Ovary (tissue), 9 donors: ENCODE measurements around the gene EHMT1. TPM values are rescaled to one million over a fixed set of nuclear protein-coding genes. Genes with fewer than 3 reads are reported as not detected.

Source experiments
- DNase-seq, 5 donors: peaks; one replicate each; pipeline ENCODE4 v3.0.0-alpha.2; 2019 to 2020
- H3K27ac ChIP-seq, 2 donors: fragments of 200-600 bp; one replicate each; pipeline versions ENCODE4 v1.5.1 to v1.8.0; 2019 to 2022
- H3K27me3 ChIP-seq: fragments of 200-600 bp; one replicate; pipeline ENCODE4 v1.8.0; 2022
- H3K36me3 ChIP-seq: fragments of 200-600 bp; sonication (generic); one replicate; pipeline ENCODE4 v1.5.1; 2019
- H3K4me1 ChIP-seq: one replicate; pipeline ENCODE4 v1.8.1; 2013; ENCODE audit warnings: mild to moderate bottlenecking, moderate library complexity; ENCODE audit not compliant: insufficient read depth
- H3K4me3 ChIP-seq: fragments of 200-600 bp; sonication (generic); one replicate; pipeline ENCODE4 v1.5.1; 2017
- H3K9me3 ChIP-seq, 2 donors: fragments of 200-600 bp in 1 of 2; sonication (generic) in 1 of 2; one replicate each; pipeline versions ENCODE4 v1.5.1 to v1.8.1; 2013 to 2019; ENCODE audit warnings: mild to moderate bottlenecking in 1 of 2, moderate library complexity in 1 of 2
- EP300 ChIP-seq: sonication (generic); formaldehyde crosslinking; IDR thresholded peaks from one replicate; pipeline ENCODE4 v1.6.1; 2017; ENCODE audit warnings: antibody characterized with exemption
- POLR2A ChIP-seq: fragments of 450-650 bp; IDR thresholded peaks from one replicate; pipeline ENCODE4 v1.6.1; 2017; ENCODE audit warnings: antibody characterized with exemption, mild to moderate bottlenecking, moderate library complexity
- WGBS, 3 donors: extraction: QIAGEN DNeasy Blood & Tissue Kit in 1 of 3; methylation state at CpG; one replicate each; pipeline versions ENCODE4 v1.1.5 to v1.1.7; 2013 to 2017; 5-methylcytosine and 5-hydroxymethylcytosine counted together
- intact Hi-C, 4 donors: fragments of 100-400 bp; cut with DNase I; formaldehyde crosslinking; loops; one replicate each; pipeline versions ENCODE4 v1.11.0 to v1.15.1; 2022 to 2023
- polyA plus RNA-seq, 2 donors: library from polyadenylated mRNA; stranded (reverse); fragments of 200-250 nt in 1 of 2; fragments of 350-450 nt in 1 of 2; fragmentation: Illumina TruSeq in 1 of 2; extraction: RNeasy Lipid Tissue Mini Kit (QIAGEN cat#74804) in 1 of 2; gene quantifications; one replicate each; pipeline ENCODE4 v1.2.3, GENCODE V29; 2013 to 2014
- total RNA-seq, 7 donors: library from RNA; depleted of rRNA in 2 of 7; stranded (reverse); fragments of >200 nt in 2 of 7; fragmentation: NEBNext Ultra II Directional in 3 of 7; extraction: Animal tissue kit (Norgen Biotek cat#: 25700) in 3 of 7; gene quantifications; one replicate each; pipeline versions ENCODE4 v1.1.0 to v1.2.4, GENCODE V29; 2016 to 2023
- TF ChIP-seq, protein P1 (sequence below), 3 donors: fragments of 450-650 bp in 2 of 3; fragments of 200-600 bp in 1 of 3; IDR thresholded peaks; one replicate each; pipeline versions ENCODE4 v1.5.1 to v1.8.0; 2016 to 2022; ENCODE audit warnings: antibody characterized with exemption in 3 of 3, mild to moderate bottlenecking in 1 of 3
- donor health status: DM: no; HTN: no; CAD: no; lungs with moderate emphysema.
- donor health status: DM: no; HTN: no; CAD: no.
- donor health status: Bipolar disorder and iron deficiency.
- donor health status: DM: yes; HTN: yes; CAD: no.
- donor health status: DM: no; HTN: no; CAD: no.
- donor health status: DM: yes; HTN: yes; CAD: no.

The EHMT1 gene
- total and polyA plus RNA-seq, 9 donors, result 40.8 to 98.5 (median 77.9) TPM

DNA sequence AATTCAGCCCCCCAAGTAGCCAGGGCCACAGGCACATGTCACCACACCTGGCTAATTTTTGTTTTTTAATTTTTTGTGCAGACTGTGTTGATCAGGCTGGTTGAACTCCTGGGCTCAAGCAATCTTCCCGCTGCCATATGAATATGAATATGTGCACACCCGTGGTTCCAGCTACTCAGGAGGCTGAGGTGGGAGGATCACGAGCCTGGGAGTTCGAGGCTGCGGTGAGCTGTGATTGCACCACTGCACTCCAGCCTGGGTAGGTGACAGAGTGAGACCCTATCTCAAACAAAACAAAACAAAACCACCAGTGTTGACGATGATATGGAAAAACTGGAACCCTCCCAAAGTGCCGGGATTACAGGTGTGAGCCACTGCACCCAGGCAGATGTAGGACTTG lies 32.0 kb downstream of the EHMT1 start:
- intact Hi-C loops, result no loop called here
- no peaks in the 10 kb centered on the region for H3K4me1 ChIP-seq
- no peaks in the 10 kb centered on the region for H3K27me3 ChIP-seq
- WGBS, 3 donors, result 85 to 90% (median 89%) methylated on average over 7 of the region's 7 CpGs
- no peaks in the 10 kb centered on the region for H3K36me3 ChIP-seq
- H3K27ac ChIP-seq, result no peak overlapping the region
- TF ChIP-seq POLR2A, result no peak
- TF ChIP-seq, protein P1, sequence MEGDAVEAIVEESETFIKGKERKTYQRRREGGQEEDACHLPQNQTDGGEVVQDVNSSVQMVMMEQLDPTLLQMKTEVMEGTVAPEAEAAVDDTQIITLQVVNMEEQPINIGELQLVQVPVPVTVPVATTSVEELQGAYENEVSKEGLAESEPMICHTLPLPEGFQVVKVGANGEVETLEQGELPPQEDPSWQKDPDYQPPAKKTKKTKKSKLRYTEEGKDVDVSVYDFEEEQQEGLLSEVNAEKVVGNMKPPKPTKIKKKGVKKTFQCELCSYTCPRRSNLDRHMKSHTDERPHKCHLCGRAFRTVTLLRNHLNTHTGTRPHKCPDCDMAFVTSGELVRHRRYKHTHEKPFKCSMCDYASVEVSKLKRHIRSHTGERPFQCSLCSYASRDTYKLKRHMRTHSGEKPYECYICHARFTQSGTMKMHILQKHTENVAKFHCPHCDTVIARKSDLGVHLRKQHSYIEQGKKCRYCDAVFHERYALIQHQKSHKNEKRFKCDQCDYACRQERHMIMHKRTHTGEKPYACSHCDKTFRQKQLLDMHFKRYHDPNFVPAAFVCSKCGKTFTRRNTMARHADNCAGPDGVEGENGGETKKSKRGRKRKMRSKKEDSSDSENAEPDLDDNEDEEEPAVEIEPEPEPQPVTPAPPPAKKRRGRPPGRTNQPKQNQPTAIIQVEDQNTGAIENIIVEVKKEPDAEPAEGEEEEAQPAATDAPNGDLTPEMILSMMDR (IDR thresholded peaks at IDR 0.05), result no peak
- no peak for TF ChIP-seq EP300
- no peak overlapping the region for H3K4me3 ChIP-seq
- H3K9me3 ChIP-seq, result no peaks in the 10 kb centered on the region
- peak in 1 of 5 donors; percentile 7 for DNase-seq

DNA sequence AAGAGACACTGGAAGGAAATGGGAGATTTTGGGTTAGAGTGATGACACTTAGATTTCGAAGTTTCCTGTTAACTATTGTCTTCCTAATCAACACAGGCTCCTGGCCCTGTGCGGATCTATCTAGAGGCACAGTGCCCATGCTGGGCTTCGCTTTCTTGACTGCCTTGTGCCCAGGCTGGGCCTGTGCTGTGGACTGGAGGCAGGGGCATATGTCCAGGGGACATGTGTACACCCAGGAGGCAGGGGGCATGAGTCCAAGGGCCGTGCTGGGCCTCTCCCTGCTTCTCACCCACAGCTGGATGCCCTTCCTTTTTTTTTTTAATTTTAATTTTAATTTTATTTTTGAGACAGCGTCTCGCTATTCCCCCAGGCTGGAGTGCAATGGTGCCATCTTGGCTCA lies 37.6 kb downstream of the EHMT1 start:
- H3K9me3 ChIP-seq, result no peaks in the 10 kb centered on the region
- H3K4me1 ChIP-seq, result peaks cover 2% of the 10 kb centered on the region
- WGBS, 3 donors, result 96 to 97% (median 96%) methylated on average over 6 of the region's 6 CpGs
- no peak overlapping the region for H3K4me3 ChIP-seq
- no peaks in the 10 kb centered on the region for H3K27me3 ChIP-seq
- H3K27ac ChIP-seq, result no peak overlapping the region
- TF ChIP-seq, protein P1 (IDR thresholded peaks at IDR 0.05), result no peak
- no peak for TF ChIP-seq POLR2A
- TF ChIP-seq EP300, result no peak
- DNase-seq, result peak in 1 of 5 donors; percentile 20
- intact Hi-C loops, result no loop called here
- no peaks in the 10 kb centered on the region for H3K36me3 ChIP-seq

DNA sequence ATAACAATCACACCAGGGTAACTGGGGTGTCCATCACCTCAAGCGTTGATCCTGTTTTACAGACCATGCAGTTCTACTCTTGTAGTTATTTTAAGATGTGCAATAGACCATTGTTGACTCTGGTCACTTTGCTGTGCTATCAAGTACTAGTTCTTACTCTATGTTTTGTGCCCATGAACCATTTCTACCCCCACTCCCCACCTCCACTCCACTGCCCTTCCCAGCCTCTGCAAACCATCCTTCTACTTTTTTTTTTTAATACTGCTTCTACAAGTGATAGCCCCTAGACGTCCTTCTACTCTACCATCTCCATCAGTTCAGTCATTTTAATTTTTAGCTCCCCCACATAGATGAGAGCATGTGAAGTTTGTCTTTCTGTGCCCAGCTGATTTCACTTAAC lies 38.8 kb downstream of the EHMT1 start:
- no peak for TF ChIP-seq EP300
- TF ChIP-seq, protein P1 (IDR thresholded peaks at IDR 0.05), result no peak
- TF ChIP-seq POLR2A, result no peak
- Histone ChIP-seq H3K9me3 (no peaks in the 10 kb centered on the region), H3K4me1 (peaks cover 2% of the 10 kb centered on the region), H3K36me3 (no peaks in the 10 kb centered on the region), H3K4me3 (no peak overlapping the region), H3K27ac (no peak overlapping the region), H3K27me3 (no peaks in the 10 kb centered on the region)
- intact Hi-C loops, result no loop called here
- WGBS, 3 donors, result 84 to 91% (median 91%) methylated on average over 2 of the region's 2 CpGs
- no peak for DNase-seq

DNA sequence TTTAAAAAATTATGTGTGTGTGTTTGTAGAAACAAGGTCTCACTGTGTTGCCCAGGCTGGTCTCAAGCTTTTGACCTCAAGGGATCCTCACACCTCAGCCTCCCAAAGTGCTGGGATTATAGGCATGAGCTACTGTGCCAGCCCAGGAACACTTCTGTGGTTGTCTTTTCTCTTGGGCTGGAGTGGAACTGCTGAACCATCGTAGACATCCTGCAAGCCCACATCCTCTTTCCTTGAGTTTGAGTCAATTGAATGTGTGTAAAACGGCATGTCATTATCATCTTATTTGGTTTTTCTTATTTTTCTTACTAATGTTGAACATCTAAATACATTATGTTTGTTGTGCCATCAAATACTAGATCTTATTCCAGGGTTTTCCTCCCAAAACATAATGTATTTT lies 40.0 kb downstream of the EHMT1 start:
- Histone ChIP-seq H3K27me3 (no peaks in the 10 kb centered on the region), H3K4me1 (peaks cover 4% of the 10 kb centered on the region), H3K27ac (no peak overlapping the region), H3K36me3 (no peaks in the 10 kb centered on the region), H3K9me3 (no peaks in the 10 kb centered on the region), H3K4me3 (no peak overlapping the region)
- TF ChIP-seq EP300 (no peak), POLR2A (no peak)
- TF ChIP-seq, protein P1 (IDR thresholded peaks at IDR 0.05), result no peak
- intact Hi-C loops, result no loop called here
- DNase-seq, result no peak
- 91 to 95% (median 93%) methylated on average over 2 of the region's 2 CpGs for WGBS, 3 donors

DNA sequence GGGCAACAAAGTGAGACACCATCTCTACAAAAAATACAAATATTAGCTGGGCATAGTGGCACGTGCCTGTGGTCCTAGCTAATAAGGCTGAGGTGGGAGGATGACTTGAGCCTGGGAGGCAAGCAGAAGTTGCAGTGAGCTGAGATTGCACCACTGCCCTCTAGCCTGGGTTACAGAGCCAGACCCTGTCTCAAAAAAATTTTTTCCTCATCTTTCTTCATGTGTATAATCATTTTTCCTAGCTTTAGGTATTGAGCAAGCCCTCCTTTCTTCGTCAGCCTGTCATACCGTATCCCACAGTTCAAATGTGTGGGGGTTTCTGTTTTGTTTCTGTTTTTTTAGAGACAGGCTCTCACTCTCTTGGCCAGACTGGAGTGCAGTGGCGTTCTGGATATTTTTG lies 41.3 kb downstream of the EHMT1 start:
- H3K27ac ChIP-seq, result peak overlapping the region in 1 of 2 donors; percentile 24
- no peak overlapping the region for H3K4me3 ChIP-seq
- WGBS, 3 donors, result 6 to 16% (median 13%) methylated on average over 4 of the region's 4 CpGs
- intact Hi-C loops, result no loop called here
- H3K36me3 ChIP-seq, result no peaks in the 10 kb centered on the region
- H3K4me1 ChIP-seq, result peaks cover 10% of the 10 kb centered on the region
- H3K27me3 ChIP-seq, result no peaks in the 10 kb centered on the region
- DNase-seq, result peak in 3 of 5 donors; percentile 25 to 37 (median 30)
- TF ChIP-seq, protein P1 (IDR thresholded peaks at IDR 0.05), result no peak
- TF ChIP-seq EP300 (no peak), POLR2A (no peak)
- no peaks in the 10 kb centered on the region for H3K9me3 ChIP-seq
